RWPE1 (cell line): ENCODE measurements around the gene SLC27A3.

ENCODE experiments used
- CTCF ChIA-PET: fragments of 350-600 bp; sonication (Branson Sonifier 250); formaldehyde crosslinking; extraction: SDS; loops from one replicate; lab custom pipeline; 2021; lab: Yijun Ruan, JAX
- POLR2A ChIA-PET: fragments of 400-600 bp; formaldehyde crosslinking; extraction: SDS; loops from one replicate; lab custom pipeline; 2020; ENCODE audit warnings: antibody characterized with exemption; ENCODE audit not compliant: low non-redundant PET; lab: Yijun Ruan, JAX
- DNase-seq: peaks from one replicate; pipeline ENCODE4 v3.0.0; 2012; ENCODE audit warnings: low spot score
- H3K27ac ChIP-seq: fragments of 450-650 bp; 2 replicates; pipeline ENCODE4 v1.5.1; 2017
- CTCF ChIP-seq: fragments of 450-650 bp; conservative IDR thresholded peaks from 2 replicates; pipeline ENCODE4 v1.5.1; 2017; ENCODE audit warnings: low read depth, mild to moderate bottlenecking

SLC27A3 gene

GRCh38 chr1:153774780-153775457 lies at the start of gene SLC27A3:
TSS of gene SLC27A3 (plus strand) at chr1:153775407. CDS start at chr1:153775498, 91 bp downstream.
- CTCF ChIA-PET, result interaction anchor here (0.6 kb wide), 1 partner anchor 31 kb away, joined by 3 read pairs; no protein-coding TSS in a partner anchor
- no peak for TF ChIP-seq CTCF
- H3K27ac ChIP-seq, result peak within 1 kb of the TSS; percentile 96
- POLR2A ChIA-PET, result no interaction called here
- peak; percentile 58 for DNase-seq

GRCh38 chr1:153727463-153728304 lies 47.5 kb upstream of the SLC27A3 start, which contains the start of gene INTS3:
TSS of gene INTS3 (plus strand) at chr1:153728050. CDS start at chr1:153728635, 585 bp downstream.
- POLR2A ChIA-PET, result interaction anchor here (0.6 to 0.8 kb wide), 2 partner anchors 10 to 187 kb away, joined by 3 read pairs; no protein-coding TSS in a partner anchor
- H3K27ac ChIP-seq, result peak within 1 kb of the TSS; percentile 87
- no peak for TF ChIP-seq CTCF
- peak; percentile 100 for DNase-seq
- CTCF ChIA-PET, result no interaction called here

- peak; percentile 20 for DNase-seq
- CTCF ChIA-PET, result no interaction called here
- TF ChIP-seq CTCF, result no peak
- POLR2A ChIA-PET, result interaction anchor here (0.6 to 0.8 kb wide), 4 partner anchors 11 to 195 kb away, joined by 3 to 5 read pairs (median 3); no protein-coding TSS in a partner anchor
- H3K27ac ChIP-seq, result peak overlapping the region; percentile 87
Observed at GRCh38 chr1:153728305-153729066, 46.7 kb upstream of the SLC27A3 start.

- no peak for DNase-seq
- POLR2A ChIA-PET, result interaction anchor here (0.7 kb wide), 1 partner anchor 97 kb away, joined by 4 read pairs; the partner anchor contains the start of gene CHTOP
- TF ChIP-seq CTCF, result no peak
- CTCF ChIA-PET, result no interaction called here
- no peak overlapping the region for H3K27ac ChIP-seq
Observed at GRCh38 chr1:153730468-153730988, 44.7 kb upstream of the SLC27A3 start.

GRCh38 chr1:153733970-153734369 lies 41.2 kb upstream of the SLC27A3 start:
- ChIA-PET POLR2A (no interaction called here), CTCF (no interaction called here)
- H3K27ac ChIP-seq, result no peak overlapping the region
- no peak for TF ChIP-seq CTCF
- DNase-seq, result no peak
